Transverse colon (tissue), 4 donors: Measurements from ENCODE around the gene HOXA1. TPM values are rescaled to one million over a fixed set of nuclear protein-coding genes. Genes with fewer than 3 reads are reported as not detected.

ENCODE experiments used
- DNase-seq: peaks from one replicate; pipeline ENCODE4 v3.0.0-alpha.2; 2019
- H3K27ac ChIP-seq, 4 donors: fragments of 200-600 bp; sonication (generic); 2 replicates each; pipeline ENCODE4 v1.5.1; 2016 to 2018; ENCODE audit warnings: inconsistent platforms in 4 of 4
- H3K27me3 ChIP-seq: fragments of 200-600 bp; sonication (generic); 2 replicates; pipeline ENCODE4 v1.5.1; 2017; ENCODE audit warnings: inconsistent platforms
- H3K36me3 ChIP-seq, 4 donors: fragments of 200-600 bp; sonication (generic); 2 replicates each; pipeline ENCODE4 v1.5.1; 2017 to 2019; ENCODE audit warnings: inconsistent platforms in 4 of 4
- H3K4me1 ChIP-seq, 4 donors: fragments of 200-600 bp; sonication (generic); 2 replicates each; pipeline ENCODE4 v1.5.1; 2017 to 2020; ENCODE audit warnings: inconsistent platforms in 4 of 4
- H3K4me3 ChIP-seq, 4 donors: fragments of 200-600 bp; sonication (generic); 1 replicate in 1 of 4; 2 replicates in 3 of 4; pipeline versions ENCODE4 v1.5.1 to v1.6.1; 2017 to 2019; ENCODE audit warnings: inconsistent platforms in 4 of 4
- H3K9me3 ChIP-seq, 2 donors: fragments of 200-600 bp; sonication (generic); 2 replicates each; pipeline ENCODE4 v1.5.1; 2017 to 2019; ENCODE audit warnings: inconsistent platforms in 2 of 2
- CTCF ChIP-seq, 5 experiments: fragments of 200-600 bp in 3 of 5; fragments of 450-650 bp in 2 of 5; sonication (generic) in 3 of 5; IDR thresholded peaks; 1 replicate in 2 of 5; 2 replicates in 3 of 5; pipeline ENCODE4 v1.5.1; 2016 to 2017; ENCODE audit warnings: antibody characterized with exemption in 5 of 5, inconsistent platforms in 3 of 5, mild to moderate bottlenecking in 2 of 5, moderate library complexity in 1 of 5
- EP300 ChIP-seq: sonication (generic); formaldehyde crosslinking; IDR thresholded peaks from one replicate; pipeline ENCODE4 v1.6.1; 2017; ENCODE audit warnings: antibody characterized with exemption, low read depth
- POLR2A ChIP-seq: fragments of 450-650 bp; IDR thresholded peaks from one replicate; pipeline ENCODE4 v1.6.1; 2016; ENCODE audit warnings: antibody characterized with exemption, mild to moderate bottlenecking, moderate library complexity
- POLR2AphosphoS5 ChIP-seq, 3 donors: sonication (generic); formaldehyde crosslinking; IDR thresholded peaks; one replicate each; pipeline ENCODE4 v1.6.1; 2016; ENCODE audit warnings: antibody characterized with exemption in 3 of 3
- WGBS, 2 donors: methylation state at CpG; one replicate each; pipeline ENCODE4 v1.1.5; 2018; ENCODE audit warnings: low coverage in 1 of 2; 5-methylcytosine and 5-hydroxymethylcytosine counted together
- in situ Hi-C, 4 donors: fragments of 200-750 bp; cut with MboI; loops; one replicate each; pipeline versions ENCODE4 v1.15.0 to v1.15.1; 2017; ENCODE audit warnings: low sequenced_read_pairs in 3 of 4, low pct_ligation_motif_present in 1 of 4, low pct_unique_long_range_greater_than_20kb in 1 of 4
- intact Hi-C: fragments of 100-400 bp; cut with DNase I; formaldehyde crosslinking; loops from one replicate; pipeline ENCODE4 v1.15.1; 2023; ENCODE audit warnings: low total_unique reads
- total RNA-seq, 4 donors: library from RNA; depleted of rRNA; stranded (reverse); fragments of >200 nt; gene quantifications; one replicate each; pipeline ENCODE4 v1.1.0, GENCODE V29; 2016

Gene HOXA1
- total RNA-seq, 4 donors from 2014 or later: 1.4 to 3.2 (median 1.8) TPM

- in situ Hi-C loops: loop anchor here in 1 of 4 donors (10.0 kb wide), 1 partner anchor 242 kb away; no protein-coding TSS in a partner anchor
- Histone ChIP-seq H3K9me3 (no peaks in the 10 kb centered on the region), H3K4me3 (peak overlapping the region; percentile 57 to 97 (median 64)), H3K4me1 (peaks cover 19 to 49% (median 43%) of the 10 kb centered on the region in 4 donors), H3K36me3 (no peaks in the 10 kb centered on the region), H3K27ac (peak overlapping the region; percentile 90 to 96 (median 92)), H3K27me3 (no peaks in the 10 kb centered on the region)
- WGBS, 2 donors: 0% methylated on average over 2 to 39 of the region's 41 CpGs
- intact Hi-C loops: loop anchor here (10.0 kb wide), 1 partner anchor 242 kb away; no protein-coding TSS in a partner anchor
- no peak for TF ChIP-seq CTCF (IDR thresholded peaks at IDR 0.05)
- no peak for TF ChIP-seq POLR2A
- peak; percentile 20 to 68 (median 44) for TF ChIP-seq POLR2AphosphoS5 (IDR thresholded peaks at IDR 0.05)
- TF ChIP-seq EP300: no peak
- DNase-seq: peak; percentile 52
These were observed 1.1 kb upstream of the HOXA1 start for GRCh38 chr7:27096768-27097514.

- Histone ChIP-seq H3K36me3 (no peaks in the 10 kb centered on the region), H3K27me3 (peaks cover 7% of the 10 kb centered on the region), H3K27ac (peak overlapping the region; percentile 90 to 96 (median 92)), H3K9me3 (no peaks in the 10 kb centered on the region), H3K4me1 (peaks cover 19 to 39% (median 33%) of the 10 kb centered on the region in 4 donors), H3K4me3 (peak overlapping the region; percentile 12 to 97 (median 64))
- TF ChIP-seq EP300: no peak
- no peak for TF ChIP-seq CTCF (IDR thresholded peaks at IDR 0.05)
- TF ChIP-seq POLR2A: no peak
- TF ChIP-seq POLR2AphosphoS5 (IDR thresholded peaks at IDR 0.05): no peak
- in situ Hi-C loops (loop anchor here in 1 of 4 donors (10.0 kb wide), 1 partner anchor 240 kb away; no protein-coding TSS in a partner anchor), intact Hi-C loops (loop anchor here (10.0 kb wide), 1 partner anchor 240 kb away; no protein-coding TSS in a partner anchor)
- WGBS, 2 donors: 27 to 91% methylated on average over 4 to 30 of the region's 33 CpGs
- no peak for DNase-seq
These were observed 527 bp downstream of the HOXA1 start for GRCh38 chr7:27095050-27095896.

- H3K27me3 ChIP-seq: peaks cover 13% of the 10 kb centered on the region
- in situ Hi-C loops: loop anchor here in 1 of 4 donors (10.0 kb wide), 1 partner anchor 240 kb away; no protein-coding TSS in a partner anchor
- no peaks in the 10 kb centered on the region for H3K36me3 ChIP-seq
- H3K4me3 ChIP-seq: no peak overlapping the region
- no peaks in the 10 kb centered on the region for H3K9me3 ChIP-seq
- TF ChIP-seq EP300: no peak
- TF ChIP-seq CTCF (IDR thresholded peaks at IDR 0.05): no peak
- no peak for TF ChIP-seq POLR2A
- TF ChIP-seq POLR2AphosphoS5 (IDR thresholded peaks at IDR 0.05): no peak
- peaks cover 11 to 31% (median 25%) of the 10 kb centered on the region in 4 donors for H3K4me1 ChIP-seq
- intact Hi-C loops: loop anchor here (10.0 kb wide), 1 partner anchor 240 kb away; no protein-coding TSS in a partner anchor
- H3K27ac ChIP-seq: no peak overlapping the region
- no peak for DNase-seq
- 80 to 81% methylated on average over 4 to 29 of the region's 29 CpGs for WGBS, 2 donors
These were observed 1.3 kb downstream of the HOXA1 start for GRCh38 chr7:27094304-27095049.
